Endothelial cell of umbilical vein (primary cell): ENCODE results near the gene MEX3D.

Experiments
- CTCF ChIP-seq, 2 donors: IDR thresholded peaks; 1 replicate in 1 of 2; 2 replicates in 1 of 2; pipeline ENCODE4 v1.5.1; 2011; ENCODE audit warnings: low read length in 2 of 2, mild to moderate bottlenecking in 2 of 2, moderate library complexity in 2 of 2, control low read depth in 1 of 2, inconsistent platforms in 1 of 2, low read depth in 1 of 2; ENCODE audit not compliant: insufficient read depth in 1 of 2; ENCODE audit errors: extremely low read depth in 1 of 2
- EZH2 ChIP-seq: IDR thresholded peaks from 2 replicates; pipeline ENCODE4 v1.6.1; 2012; ENCODE audit warnings: borderline replicate concordance, low read depth, mild to moderate bottlenecking, moderate library complexity, low read length, inconsistent platforms; ENCODE audit not compliant: severe bottlenecking
- FOS ChIP-seq: IDR thresholded peaks from 2 replicates; pipeline ENCODE4 v1.6.1; 2011; ENCODE audit warnings: mild to moderate bottlenecking, low read length, moderate library complexity, borderline replicate concordance; ENCODE audit not compliant: insufficient read depth
- MAX ChIP-seq: IDR thresholded peaks from 2 replicates; pipeline ENCODE4 v1.6.1; 2011; ENCODE audit not compliant: insufficient read depth, insufficient read length
- POLR2A ChIP-seq: IDR thresholded peaks from 2 replicates; pipeline ENCODE4 v1.6.1; 2012; ENCODE audit warnings: low read depth, mild to moderate bottlenecking, control low read depth, low read length
- POLR2AphosphoS5 ChIP-seq: IDR thresholded peaks from 2 replicates; pipeline ENCODE4 v1.6.1; 2012; ENCODE audit warnings: low read depth, mild to moderate bottlenecking, control low read depth, low read length, moderate library complexity; ENCODE audit not compliant: insufficient read depth

GRCh38 chr19:1584500-1585242 lies 16.5 kb upstream of the MEX3D start:
- TF ChIP-seq POLR2A (no peak), EZH2 (no peak), CTCF (IDR thresholded peaks at IDR 0.05; ENCODE audit: extremely low read depth in 1 of 2, insufficient read depth in 1 of 2, low read depth in 1 of 2, low read length in 2 of 2) (no peak), POLR2AphosphoS5 (no peak), FOS (no peak), MAX (no peak)
